ES-I3 (cell line): Measurements from ENCODE around the gene DYRK4.

ENCODE experiments used
- H3K36me3 ChIP-seq: 2 replicates; pipeline ENCODE4 v1.6.1; 2013; ENCODE audit warnings: mild to moderate bottlenecking, low read length, control low read depth, moderate library complexity; ENCODE audit not compliant: insufficient read depth
- H3K4me1 ChIP-seq: 2 replicates; pipeline ENCODE4 v1.6.1; 2013; ENCODE audit warnings: mild to moderate bottlenecking, control low read depth, low read length; ENCODE audit not compliant: insufficient read depth
- H3K9ac ChIP-seq: 2 replicates; pipeline ENCODE4 v1.6.1; 2013; ENCODE audit warnings: low read depth, mild to moderate bottlenecking, low read length, moderate library complexity
- H3K9me3 ChIP-seq: 2 replicates; pipeline ENCODE4 v1.6.1; 2013; ENCODE audit warnings: mild to moderate bottlenecking, low read length, moderate library complexity; ENCODE audit not compliant: control insufficient read depth, insufficient read depth

DYRK4 gene

GRCh38 chr12:4626543-4626942, 64.5 kb downstream of the DYRK4 start:
- no peak overlapping the region for H3K9ac ChIP-seq
- no peaks in the 10 kb centered on the region for H3K9me3 ChIP-seq
- no peaks in the 10 kb centered on the region for H3K36me3 ChIP-seq
- 0 out of 2 replicates have a peak, but pooled peaks cover 7% of the 10 kb centered on the region for H3K4me1 ChIP-seq

DNA sequence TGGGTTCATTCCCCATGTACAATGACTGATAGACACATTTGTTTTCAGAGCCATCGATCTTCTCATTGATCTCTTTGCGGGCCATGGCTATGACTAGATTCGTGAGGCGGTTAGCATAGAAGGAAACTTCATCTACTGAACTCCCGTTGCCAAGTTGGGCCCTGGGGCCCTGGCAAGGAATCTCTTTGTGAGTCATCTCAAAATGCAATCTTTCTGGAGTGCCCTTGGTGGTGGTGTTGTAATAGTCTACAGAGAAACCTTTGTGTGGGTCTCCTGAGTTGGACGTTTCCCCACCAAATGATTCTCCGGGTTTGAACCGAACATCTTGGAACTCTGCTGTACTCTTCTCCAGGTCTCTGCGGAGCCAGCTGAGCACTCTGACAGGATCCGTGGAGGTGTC, 66.4 kb downstream of the DYRK4 start:
- no peak overlapping the region for H3K9ac ChIP-seq
- no peaks in the 10 kb centered on the region for H3K9me3 ChIP-seq
- H3K36me3 ChIP-seq: no peaks in the 10 kb centered on the region
- H3K4me1 ChIP-seq: 0 out of 2 replicates have a peak, but pooled peaks cover 7% of the 10 kb centered on the region

DNA sequence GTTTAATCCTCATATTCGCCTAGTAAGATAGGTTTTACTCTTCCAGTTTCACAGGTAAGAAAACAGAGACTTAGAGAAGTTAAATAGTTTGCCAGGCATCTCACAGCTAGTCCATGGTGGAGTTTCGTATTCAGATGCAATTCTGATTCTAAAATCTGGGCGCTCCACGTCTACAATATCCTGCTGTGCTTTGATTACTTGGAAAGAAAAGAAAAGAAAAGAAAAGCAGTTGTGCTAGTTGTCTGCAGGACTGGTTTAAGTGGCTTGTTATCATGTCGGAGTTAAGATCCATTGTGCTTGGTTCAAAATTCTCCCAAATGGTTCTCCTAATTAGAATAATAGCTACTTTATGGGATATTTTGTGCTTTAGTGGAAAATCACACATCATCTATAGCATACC, 68.3 kb downstream of the DYRK4 start:
- H3K4me1 ChIP-seq: 0 out of 2 replicates have a peak, but pooled peaks cover 7% of the 10 kb centered on the region
- no peak overlapping the region for H3K9ac ChIP-seq
- no peaks in the 10 kb centered on the region for H3K36me3 ChIP-seq
- H3K9me3 ChIP-seq: no peaks in the 10 kb centered on the region

- Histone ChIP-seq H3K9ac (no peak overlapping the region), H3K9me3 (no peaks in the 10 kb centered on the region), H3K36me3 (no peaks in the 10 kb centered on the region), H3K4me1 (peaks cover 9% of the 10 kb centered on the region; the same call in 1 of the 2 replicates)
Observed at GRCh38 chr12:4643747-4644146, 81.7 kb downstream of the DYRK4 start.

GRCh38 chr12:4645023-4645422, 83.0 kb downstream of the DYRK4 start:
- Histone ChIP-seq H3K4me1 (peaks cover 9% of the 10 kb centered on the region; the same call in 1 of the 2 replicates), H3K36me3 (no peaks in the 10 kb centered on the region), H3K9ac (no peak overlapping the region), H3K9me3 (no peaks in the 10 kb centered on the region)

DNA sequence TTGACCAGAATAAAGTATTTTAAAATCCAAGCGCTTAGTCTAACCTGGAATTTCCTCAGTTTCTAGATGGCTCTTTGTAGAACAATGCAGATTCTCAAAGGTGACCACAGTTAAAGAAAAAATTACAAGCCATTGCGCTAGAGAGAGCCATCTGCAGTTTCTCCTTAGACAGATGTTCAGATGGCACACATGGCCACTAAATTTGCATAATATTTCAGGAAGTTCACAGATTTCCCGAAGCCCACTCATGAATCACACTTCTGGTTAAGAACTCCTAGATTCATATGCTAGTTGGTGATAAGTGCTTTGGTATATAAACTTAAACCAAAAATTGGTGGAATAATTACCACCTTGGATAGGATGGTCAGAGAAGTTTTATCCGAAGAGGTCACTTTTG, 86.1 kb downstream of the DYRK4 start:
- Histone ChIP-seq H3K4me1 (peaks cover 9% of the 10 kb centered on the region; the same call in 1 of the 2 replicates), H3K9ac (peak overlapping the region; percentile 77), H3K36me3 (no peaks in the 10 kb centered on the region), H3K9me3 (no peaks in the 10 kb centered on the region)

GRCh38 chr12:4648501-4649357, 86.7 kb downstream of the DYRK4 start, which contains the start of the genes AKAP3 and NDUFA9:
AKAP3 (minus strand) TSS chr12:4649051; CDS start chr12:4638196, 10,855 bp downstream.
NDUFA9 (plus strand) TSS chr12:4649114; CDS start chr12:4649127, 13 bp downstream.
- peaks cover 12% of the 10 kb centered on the region; the same call in 1 of the 2 replicates for H3K4me1 ChIP-seq
- H3K9ac ChIP-seq: peak within 1 kb of the TSS; percentile 77
- no peaks in the 10 kb centered on the region for H3K9me3 ChIP-seq
- H3K36me3 ChIP-seq: no peaks in the 10 kb centered on the region

GRCh38 chr12:4649358-4649661, 87.3 kb downstream of the DYRK4 start:
- peaks cover 12% of the 10 kb centered on the region; the same call in 1 of the 2 replicates for H3K4me1 ChIP-seq
- no peaks in the 10 kb centered on the region for H3K36me3 ChIP-seq
- no peaks in the 10 kb centered on the region for H3K9me3 ChIP-seq
- peak overlapping the region; percentile 77 for H3K9ac ChIP-seq

DNA sequence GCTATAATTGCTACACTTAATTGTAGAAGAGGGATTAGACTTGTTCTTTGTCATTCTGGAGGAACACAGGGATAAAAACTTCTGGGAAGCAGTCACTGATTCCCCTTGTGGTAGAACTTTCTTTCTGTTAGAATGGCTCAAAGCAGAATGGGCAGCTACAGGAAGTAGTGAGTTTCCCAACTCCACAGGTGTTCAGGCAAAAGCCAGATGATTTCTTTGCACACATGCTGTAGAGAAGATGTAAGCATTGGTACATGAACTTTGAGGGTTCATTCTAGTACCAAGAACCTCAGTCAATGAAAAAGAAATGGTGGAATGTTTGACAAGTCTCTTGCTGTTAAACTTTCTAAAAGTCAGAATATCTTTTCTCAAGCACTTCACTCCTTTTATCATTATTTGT, 91.2 kb downstream of the DYRK4 start:
- Histone ChIP-seq H3K4me1 (peaks cover 3% of the 10 kb centered on the region; the same call in 1 of the 2 replicates), H3K9ac (no peak overlapping the region), H3K36me3 (peaks cover 10% of the 10 kb centered on the region; the same call in 1 of the 2 replicates), H3K9me3 (no peaks in the 10 kb centered on the region)

GRCh38 chr12:4653691-4654090, 91.7 kb downstream of the DYRK4 start:
- H3K36me3 ChIP-seq: peaks cover 10% of the 10 kb centered on the region; the same call in 1 of the 2 replicates

More at GRCh38 chr12:4653691-4654090, 91.7 kb downstream of the DYRK4 start:
- peaks cover 3% of the 10 kb centered on the region; the same call in 1 of the 2 replicates for H3K4me1 ChIP-seq
- H3K9ac ChIP-seq: no peak overlapping the region
- H3K9me3 ChIP-seq: no peaks in the 10 kb centered on the region
